Measurements from ENCODE around the gene FAM187B.
"Not testable (repeated sequence)": the region's sequence is repeated elsewhere in the genome, so short reads cannot be mapped to it uniquely, and the experiment has no call there.

The FAM187B gene

DNA sequence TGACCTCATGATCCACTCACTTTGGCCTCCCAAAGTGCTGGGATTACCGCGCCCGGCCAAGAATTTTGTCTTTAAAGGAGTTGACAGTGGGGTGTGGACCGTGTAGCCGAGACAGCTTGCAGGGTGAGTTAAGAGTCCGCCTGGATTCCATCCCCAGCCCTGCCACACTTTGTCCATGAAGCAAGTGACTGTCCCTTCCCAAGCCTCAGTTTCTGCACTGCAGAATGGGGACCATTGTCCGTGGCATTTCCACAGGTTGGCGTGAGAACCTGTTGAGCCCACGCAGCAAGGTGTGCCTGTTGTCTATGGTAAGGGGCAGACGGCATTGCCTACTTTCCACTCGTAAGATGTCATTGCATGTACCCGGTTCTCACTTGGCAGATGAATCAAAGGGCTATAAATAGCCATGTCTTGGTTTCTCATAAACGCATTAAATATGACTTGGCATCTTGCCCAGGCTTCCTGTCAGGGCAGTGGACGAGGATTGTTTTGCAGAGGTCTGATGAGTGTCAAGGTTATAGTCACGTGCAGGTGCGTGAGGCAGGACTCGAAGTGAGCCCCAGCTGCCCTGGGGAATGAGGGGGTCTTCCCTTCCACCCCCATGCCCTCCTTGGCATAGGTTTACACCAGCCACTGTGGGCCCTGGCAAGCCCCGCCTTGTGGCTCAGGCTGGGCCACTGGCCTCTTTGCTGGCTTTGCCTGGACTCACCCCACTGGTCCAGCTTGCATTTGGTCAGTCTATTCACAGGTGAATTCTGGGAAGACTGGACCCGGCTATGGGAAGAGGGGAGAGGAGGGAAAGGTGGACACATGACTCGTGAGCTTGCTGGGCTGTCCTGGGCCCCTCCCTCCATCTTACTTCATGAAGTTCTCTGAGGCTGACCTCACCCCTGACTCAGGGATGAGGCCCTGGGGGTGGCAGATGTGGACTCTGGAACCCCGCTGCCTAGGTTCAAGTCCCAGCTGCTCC is 14.6 kb downstream of the FAM187B start:
- peak; percentile 61 for DNase-seq (ENCODE audit: low read depth)

DNA sequence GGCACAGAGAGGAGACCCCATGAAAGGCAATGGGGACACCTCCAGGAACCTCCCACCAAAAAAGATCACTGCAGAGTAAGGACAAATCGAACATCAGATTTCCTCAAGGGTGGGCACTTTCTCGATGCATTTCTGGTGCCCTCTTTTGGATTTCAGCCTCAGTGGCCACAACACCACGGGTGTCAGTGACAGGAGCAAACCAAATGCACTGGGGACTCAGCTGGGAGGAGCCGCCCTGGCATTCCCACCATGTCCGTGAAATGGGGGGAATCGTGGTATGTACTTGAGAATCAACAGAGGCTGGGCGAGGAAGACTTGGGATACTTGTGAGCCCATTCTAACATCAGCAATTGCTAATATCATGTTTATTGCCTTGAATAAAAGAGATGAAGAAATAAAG is 16.3 kb downstream of the FAM187B start:
- DNase-seq (ENCODE audit: low read depth): no peak

DNA sequence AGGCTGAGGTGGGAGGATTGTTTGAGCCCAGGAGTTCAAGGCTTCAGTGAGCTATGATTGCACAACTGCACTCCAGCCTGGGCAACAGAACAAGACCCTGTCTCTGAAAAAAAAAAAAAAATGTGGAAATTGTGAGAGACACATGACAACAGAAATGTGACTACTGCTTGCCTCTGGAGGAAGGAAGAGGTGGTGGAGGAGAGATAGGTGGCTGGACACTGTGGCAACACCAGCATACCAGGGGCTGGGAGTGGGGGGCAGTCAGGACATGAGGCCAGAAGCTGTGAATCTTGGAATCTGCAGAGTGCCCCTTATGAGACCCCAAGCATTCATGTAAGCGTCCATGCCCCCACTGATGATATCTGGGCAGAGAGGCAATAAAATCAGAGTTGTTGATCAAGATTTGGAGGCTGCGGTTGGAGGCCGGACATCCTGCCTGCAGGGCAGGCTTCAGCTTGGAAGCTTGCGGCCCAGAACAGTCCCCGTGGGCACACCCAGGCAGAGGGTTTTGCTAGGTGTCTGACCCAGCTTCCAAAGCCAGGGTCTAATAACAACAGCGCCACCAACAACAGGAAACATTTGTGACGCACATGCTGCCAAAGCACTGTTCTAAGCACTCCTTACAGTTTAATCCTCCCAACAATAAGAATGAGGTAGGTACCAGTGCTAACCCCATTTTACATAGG is 16.9 kb downstream of the FAM187B start:
- no peak for DNase-seq (ENCODE audit: low read depth)

DNA sequence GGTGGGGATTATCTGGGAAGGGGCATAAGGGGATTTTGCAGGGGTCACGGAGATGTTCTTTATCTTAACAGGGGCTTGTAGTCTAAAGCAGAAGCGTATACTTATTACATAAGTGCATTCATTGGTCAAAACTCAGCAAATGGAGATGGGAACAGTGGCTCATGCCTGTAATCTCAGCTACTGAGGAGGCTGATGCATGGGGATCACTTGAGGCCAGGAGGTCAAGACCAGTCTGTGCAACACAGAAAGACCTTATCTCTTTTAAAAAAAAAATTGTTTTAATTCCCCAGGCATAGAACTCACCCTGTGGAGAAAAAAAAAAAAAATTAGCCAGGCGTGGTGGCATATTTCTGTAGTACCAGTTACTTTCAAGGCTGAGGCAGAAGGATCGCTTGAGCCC is 18.9 kb downstream of the FAM187B start:
- no peak for DNase-seq (ENCODE audit: low read depth)

DNA sequence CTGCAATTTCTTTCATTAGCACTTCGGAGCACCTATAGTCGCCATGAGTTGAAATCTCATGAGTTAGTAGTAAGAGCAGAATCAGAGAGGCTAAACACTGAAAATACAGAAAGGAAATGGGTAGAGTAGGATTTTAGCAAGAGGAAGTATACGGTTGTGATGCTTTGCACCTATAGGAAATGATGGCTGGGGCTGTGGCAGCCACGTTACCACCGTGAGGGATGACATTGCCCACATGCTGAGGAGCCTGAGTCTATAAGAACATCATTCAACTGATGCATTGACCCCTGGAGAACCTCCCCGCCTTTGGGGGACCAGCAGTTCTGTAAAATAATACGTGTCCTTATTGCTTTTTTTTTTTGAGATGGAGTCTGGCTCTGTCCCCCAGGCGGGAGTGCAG is 20.4 kb downstream of the FAM187B start:
- DNase-seq (ENCODE audit: low read depth): no peak

DNA sequence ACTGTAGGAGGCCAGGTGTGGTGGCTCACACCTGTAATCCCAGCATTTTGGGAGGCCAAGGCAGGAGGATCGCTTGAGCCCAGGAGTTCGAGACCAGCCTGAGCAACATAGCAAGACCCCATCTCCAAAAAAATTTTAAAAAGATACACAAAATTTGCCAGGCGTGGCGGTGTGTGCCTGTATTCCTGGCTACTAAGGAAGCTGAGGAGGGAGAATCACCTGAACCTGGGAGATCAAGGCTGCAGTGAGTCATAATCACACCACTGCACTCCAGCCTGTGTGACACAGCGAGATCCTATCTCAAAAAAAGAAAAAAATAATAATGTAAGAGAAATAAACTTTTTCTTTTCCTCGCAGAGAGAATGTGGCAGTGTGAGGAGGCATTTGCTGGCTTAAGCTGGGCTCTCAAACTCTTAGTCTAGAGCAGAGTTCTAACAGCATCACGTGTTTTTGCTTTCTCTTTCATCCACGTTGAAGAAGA is 21.1 kb downstream of the FAM187B start:
- DNase-seq (ENCODE audit: low read depth): no peak

DNA sequence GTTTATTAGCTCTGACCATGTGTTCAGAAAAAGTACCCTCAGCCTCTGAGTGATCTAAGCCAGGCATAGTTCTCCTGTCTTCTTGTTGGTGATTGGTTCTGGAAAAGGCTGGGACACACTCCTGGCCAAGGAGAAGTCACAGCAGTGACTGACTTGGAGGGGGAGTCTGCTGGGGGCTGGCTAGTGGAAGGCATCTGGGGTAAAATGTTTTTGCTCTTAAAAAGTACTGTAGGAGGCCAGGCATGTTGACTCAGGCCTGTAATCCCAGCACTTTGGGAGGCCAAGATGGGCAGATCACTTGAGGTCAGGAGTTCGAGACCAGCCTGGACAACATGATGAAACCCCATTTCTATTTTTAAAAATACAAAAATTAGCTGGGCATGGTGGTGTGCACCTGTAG is 21.7 kb downstream of the FAM187B start:
- DNase-seq (ENCODE audit: low read depth): no peak

DNA sequence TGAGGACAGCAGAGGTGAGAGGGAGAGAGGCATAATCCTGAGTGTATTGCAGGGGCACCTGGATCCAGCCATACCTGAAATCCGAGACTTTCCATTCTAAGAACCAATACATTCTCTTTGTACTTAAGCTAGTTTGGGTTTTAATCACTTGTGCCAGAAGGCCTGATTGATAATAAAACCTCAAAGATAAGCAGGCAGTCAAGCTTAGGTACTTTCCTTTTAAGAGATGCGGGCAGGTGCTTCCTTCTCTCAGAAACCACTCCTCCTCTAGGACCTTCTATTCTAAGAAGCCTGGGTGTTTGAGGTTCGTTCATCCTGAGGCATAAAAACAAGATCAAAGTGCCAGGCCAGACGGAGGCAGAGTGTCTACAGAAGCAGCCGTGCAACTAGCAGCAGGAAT is 22.2 kb downstream of the FAM187B start:
- DNase-seq (ENCODE audit: low read depth): no peak

DNA sequence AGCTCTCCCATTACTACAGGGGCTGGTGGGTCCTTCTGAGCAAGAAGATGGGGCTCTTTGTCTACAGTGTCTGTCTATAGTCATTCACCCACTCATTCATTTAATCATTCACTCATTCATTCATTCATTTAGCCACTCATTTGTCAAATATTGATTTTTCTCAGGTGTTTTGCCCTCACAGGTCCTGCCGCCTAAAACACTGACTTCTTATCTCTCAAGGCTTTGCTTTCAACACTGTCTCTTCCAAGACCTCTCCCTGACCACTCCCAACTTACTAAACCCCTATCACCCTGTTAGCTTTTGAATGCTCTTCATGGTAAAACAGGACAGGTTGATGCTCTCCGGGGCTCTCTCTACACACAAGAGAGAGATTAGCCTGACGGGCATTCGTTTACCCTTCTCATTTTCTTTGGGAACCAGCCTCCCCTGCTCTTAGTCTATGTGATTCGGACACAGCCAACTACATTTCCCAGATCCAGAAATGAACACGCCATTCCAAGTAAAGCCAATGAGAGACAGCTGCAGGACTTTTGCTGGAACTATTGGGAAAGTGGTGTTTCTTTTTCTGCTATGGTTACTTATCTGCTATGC is 22.7 kb downstream of the FAM187B start:
- DNase-seq (ENCODE audit: low read depth): no peak

DNA sequence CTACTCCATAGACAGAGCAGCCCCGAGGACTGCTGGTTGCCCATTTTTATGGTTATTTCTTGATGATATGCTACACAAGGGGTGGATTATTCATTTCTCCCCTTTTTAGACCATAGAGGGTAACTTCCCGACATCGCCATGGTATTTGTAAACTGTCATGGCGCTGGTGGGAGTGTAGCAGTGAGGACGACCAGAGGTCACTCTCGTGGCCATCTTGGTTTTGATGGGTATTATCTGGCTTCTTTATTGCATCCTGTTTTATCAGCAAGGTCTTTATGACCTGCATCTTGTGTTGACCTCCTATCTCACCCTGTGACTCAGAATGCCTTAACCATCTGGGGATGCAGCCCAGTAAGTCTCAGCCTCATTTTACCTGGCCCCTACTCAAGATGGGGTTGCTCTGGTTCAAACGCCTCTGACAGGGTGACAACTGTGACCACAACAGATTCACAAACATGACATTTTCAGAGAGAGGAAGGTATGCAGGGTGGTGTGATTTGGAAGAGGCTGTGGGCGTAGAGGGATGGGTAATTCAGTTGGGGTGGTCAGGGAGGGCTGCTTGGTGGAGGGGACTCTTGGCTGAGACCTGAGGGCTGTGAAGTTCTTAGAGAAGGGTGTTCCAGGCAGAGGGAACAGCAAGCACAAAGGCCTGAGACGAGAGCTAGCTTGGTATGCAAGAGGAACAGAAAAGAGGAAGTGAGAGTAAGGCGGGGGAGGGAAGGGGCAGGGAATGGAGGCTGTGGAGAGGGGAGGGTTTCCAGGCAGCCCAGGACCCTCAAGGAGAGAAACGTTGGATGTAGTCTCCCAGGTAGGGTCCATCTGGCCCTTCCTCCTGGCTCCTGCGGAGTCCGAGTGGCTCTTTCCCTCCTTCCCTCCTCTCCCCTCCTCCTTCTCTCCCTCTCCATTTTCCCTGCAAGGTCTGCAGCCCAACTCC is 23.5 kb downstream of the FAM187B start:
- DNase-seq (ENCODE audit: low read depth): no peak

DNA sequence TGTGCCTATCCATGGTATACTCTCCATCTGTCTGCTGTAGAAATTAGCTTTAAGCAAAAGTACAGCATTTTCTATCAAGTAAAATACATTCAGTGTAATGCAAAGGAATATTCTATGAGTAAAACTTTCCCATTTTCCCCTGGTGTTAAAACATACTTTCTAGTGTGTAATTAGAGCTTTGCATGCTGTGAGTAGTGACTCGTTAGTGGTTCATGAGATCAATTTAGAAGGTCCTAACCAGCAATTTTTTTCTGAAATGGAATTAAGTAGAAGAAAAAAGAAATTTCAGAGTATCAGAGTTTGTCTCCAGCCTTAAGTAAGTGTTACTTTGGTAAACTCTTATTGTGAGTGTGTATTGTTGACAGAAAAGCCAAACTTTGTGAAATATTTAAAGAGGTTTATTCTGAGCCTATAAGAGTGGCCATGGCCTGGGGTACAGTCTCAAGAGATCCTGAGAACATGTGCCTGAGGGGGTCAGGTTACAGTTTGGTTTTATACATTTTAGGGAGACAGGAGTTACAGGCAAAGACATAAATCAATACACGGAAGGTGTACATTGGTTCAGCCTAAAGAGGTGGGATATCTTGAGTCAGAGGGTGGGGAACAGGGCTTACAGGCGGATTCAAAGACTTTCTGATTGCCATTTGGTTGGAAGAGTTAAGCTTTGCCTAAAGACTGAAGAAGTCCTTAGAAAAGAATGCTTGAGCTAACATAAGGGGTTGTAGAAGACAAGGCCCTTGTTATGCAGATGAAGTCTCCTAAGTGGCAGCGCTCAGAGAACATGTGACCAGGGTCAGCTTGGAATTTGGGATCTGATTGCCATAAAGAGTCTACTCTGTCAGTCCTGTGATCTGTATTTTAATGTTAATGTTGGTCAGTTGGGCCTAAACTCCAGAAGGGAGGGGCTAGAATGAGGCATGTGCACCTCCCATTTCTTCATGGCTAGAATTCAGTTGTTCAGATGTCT is 25.5 kb downstream of the FAM187B start:
- DNase-seq (ENCODE audit: low read depth): no peak

DNA sequence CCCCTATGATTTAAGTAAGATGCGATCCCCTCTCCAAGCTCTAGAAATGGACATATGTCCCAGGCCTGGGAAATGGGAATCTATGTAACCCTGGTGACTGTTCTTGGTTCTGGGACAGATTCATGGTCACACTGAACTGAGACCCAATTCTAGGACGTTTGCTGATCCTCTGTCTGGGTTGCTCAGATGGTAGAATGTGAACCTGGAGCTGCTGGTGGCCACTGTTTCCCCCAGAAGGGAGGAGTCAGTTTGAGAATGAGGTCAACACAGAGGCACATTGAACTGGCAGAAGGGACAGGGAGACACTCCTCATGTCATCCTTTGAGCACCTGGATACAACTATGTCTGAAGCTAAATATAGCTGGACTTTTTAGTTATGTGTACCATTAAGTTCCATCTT is 29.1 kb downstream of the FAM187B start:
- DNase-seq (ENCODE audit: low read depth): no peak

DNA sequence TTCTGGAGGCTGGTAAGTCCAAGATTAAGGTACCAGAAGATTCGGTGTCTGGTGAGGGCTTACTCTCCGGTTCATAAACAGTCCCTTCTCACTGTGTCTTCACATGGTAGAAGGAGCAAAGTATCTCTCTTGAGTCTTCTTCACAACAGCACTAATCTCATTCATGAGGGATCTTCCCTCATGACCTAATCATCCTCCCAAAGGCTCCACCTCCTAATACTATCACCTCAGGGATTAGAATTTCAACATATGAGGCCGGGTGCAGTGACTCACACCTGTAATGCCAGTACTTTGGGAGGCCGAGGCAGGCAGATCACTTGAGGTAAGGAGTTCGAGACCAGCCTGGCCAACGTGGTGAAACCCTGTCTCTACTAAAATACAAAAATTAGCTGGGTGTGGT is 31.7 kb downstream of the FAM187B start:
- not testable (repeated sequence) for DNase-seq (ENCODE audit: low read depth)

DNA sequence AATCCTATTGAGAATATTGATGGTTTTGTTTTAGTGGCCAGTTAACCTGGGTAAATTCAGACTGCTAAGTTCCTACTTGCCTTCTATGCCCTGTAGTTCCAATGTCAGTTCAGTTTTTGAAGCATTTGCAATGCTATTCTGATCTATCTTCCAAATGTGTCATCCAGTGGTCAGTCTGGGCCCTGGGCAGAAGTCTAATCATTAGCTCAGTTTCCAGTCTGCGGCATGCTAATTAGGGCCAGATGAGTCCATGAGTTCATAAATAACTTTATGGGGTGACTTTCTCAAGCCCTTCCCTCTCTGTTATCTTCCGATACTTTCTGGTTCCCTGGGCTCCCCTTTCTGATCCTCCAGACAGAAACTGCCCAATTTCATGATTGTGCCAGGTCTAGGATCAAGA is 32.7 kb downstream of the FAM187B start:
- no peak for DNase-seq (ENCODE audit: low read depth)

DNA sequence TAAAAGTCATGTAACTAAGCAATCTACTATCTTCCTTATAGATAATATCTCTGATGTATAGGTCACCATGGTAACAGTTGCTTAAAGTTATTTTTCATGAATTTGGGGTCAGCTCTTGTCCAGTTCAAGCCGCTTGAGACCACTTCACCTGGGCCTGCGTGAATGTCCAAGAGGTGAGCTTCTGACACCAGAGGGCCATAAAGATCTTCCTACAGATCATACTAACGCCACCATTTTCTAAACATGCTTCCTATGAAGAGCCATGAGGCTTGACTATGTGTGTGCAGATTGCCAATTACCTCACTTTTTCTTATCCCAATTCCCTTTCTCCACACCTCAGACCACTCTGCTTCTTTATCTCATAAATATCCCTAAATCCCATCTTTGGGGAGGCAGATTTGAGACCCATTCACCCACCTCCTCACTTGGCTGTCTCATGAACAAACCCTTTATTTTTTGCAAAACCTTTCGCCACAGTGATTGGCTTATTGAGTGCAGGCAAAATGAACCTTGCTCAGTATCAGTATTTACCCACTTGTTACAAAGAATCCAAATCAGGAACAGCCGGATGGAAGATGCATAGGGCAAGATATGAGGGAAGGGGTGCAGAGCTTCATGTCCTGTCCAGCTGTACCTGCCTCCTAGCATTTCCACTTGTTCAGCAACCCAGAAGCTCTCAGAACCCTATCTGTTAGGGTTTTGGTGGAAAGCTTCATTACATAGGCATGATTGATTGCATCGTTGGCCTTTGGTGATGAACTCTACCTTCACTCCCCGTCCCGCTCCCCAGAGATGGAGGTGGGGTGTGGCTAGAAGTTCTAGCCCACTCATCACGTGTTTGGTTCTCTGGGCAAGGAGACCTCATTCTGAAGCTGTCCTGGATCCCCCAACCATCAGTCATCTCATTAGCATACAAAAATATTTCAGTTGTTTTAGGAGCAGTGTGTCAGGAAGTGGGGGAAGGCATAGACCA is 34.2 kb downstream of the FAM187B start:
- no peak for DNase-seq (ENCODE audit: low read depth)

DNA sequence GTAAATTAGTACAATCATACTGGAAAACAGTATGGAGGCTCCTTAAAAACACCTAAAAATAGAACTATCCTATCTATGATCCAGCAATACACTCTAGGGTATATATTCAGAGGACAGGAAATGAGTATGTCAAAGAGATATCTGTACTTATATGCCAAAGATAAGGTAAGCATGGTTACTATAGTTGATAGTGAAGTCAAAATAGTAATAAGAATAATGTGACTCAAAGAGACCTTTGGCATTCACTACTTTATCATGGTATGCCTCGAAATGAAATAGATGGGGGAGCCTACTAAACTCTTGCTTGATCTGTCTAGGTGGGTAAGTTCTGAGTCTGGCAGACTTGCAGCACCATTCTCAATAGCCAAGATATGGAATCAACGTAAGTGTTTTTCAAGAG is 43.7 kb downstream of the FAM187B start:
- DNase-seq (ENCODE audit: low read depth): no peak

DNA sequence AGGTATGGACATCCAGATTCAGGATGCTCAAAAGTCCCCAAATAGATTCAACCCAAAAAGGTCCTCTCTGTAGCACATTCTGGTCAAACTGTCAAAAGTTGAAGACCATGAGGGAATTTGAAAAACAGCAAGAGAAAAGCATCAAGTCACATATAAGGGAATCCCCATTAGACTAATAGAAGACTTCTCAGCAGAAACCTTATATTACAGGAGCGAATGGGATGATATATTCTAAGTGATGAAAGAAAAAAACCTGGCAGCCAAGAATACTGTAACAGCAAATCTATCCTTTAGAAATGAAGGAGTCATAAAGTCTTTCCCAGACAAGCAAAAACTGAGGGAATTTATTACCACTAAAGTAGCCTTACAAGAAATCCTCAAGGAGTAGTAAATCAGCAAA is 44.3 kb downstream of the FAM187B start:
- DNase-seq (ENCODE audit: low read depth): no peak

DNA sequence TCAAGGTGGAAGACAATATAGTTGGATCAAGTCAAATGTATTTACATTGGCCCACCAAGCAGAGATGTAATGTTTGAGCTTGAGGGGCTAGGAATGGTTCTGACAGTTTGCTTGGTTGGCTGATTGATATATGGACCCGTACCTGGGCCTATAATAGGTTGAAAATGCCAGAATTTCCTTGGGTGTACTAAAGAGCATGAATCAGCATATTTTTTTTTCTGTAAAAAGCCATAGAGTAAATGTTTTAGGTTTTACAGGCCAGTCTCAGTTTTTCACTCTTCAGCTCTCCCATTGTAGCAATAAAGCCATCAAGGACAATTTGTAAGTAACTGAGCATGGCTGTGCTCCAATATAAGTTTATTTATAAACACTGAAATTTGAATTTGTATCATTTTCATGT is 47.2 kb downstream of the FAM187B start:
- no peak for DNase-seq (ENCODE audit: low read depth)

DNA sequence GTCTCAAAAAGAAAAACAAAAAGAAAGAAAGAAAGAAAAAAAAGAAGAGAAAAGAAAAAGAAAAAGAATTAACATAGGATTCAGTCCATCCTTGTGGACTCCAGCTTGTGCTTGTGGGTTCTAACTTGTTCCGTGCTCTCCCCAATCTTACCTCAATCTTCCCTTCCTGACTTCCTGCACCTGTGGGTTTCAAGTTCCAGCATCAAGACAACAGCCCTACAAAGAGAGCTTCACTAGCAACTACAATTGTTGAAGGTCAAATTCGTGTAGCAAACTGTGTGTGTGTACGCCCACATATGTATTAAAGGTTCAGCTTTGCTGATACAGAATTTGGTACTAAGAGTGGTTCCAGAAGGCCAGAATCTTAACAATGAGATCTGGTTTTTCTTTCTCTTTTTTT is 48.7 kb downstream of the FAM187B start:
- no peak for DNase-seq (ENCODE audit: low read depth)

Data from activated T-cell treated with anti-CD3 and anti-CD28 coated beads for 48 hours (primary cell).